ENCODE data around the gene NMD3.

The NMD3 gene

DNA sequence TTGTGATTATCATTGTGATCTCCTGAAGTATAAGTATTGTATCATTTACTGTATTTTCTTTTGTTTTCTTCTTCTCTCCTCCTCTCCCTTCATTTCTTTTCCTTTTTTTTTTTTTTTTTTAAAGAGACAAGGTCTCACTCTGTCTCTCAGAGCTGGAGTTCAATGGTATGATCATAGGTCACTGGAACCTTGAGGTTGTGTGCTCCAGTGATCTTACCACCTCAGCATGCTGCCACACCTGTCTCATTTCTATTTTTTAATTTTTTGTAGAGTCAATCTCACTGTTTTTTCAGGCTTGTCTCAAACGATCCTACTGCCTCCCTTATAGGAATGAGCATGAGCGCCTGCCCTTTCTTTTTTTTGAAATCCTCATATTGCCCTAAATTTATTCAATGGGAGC, 23.4 kb downstream of the NMD3 start:
- Histone ChIP-seq H2AFZ (ENCODE audit: insufficient read depth, low read length, poor library complexity) (no peak overlapping the region), H3K23ac (ENCODE audit: low read length) (no peak overlapping the region), H3K9ac (ENCODE audit: low read length) (no peak overlapping the region), H3K79me1 (ENCODE audit: low read length) (no peaks in the 10 kb centered on the region), H4K12ac (ENCODE audit: low read depth, low read length) (no peak overlapping the region), H3K4ac (ENCODE audit: low read depth, low read length) (no peak overlapping the region), H2BK12ac (ENCODE audit: low read length) (no peak overlapping the region), H3K79me2 (ENCODE audit: control insufficient read depth, insufficient read depth, low read length, poor library complexity) (no peaks in the 10 kb centered on the region), H3K18ac (ENCODE audit: low read length) (no peak overlapping the region), H3K27me3 (ENCODE audit: insufficient read depth, low read length) (no peaks in the 10 kb centered on the region), H4K8ac (ENCODE audit: low read depth, low read length) (no peak overlapping the region), H3K4me2 (ENCODE audit: low read length) (no peak overlapping the region), H3K14ac (ENCODE audit: low read length) (no peak overlapping the region), H3K9me3 (ENCODE audit: insufficient read depth, low read depth, low read length) (no peaks in the 10 kb centered on the region), H2BK120ac (ENCODE audit: insufficient read depth, low read length, poor library complexity) (no peak overlapping the region), H4K91ac (ENCODE audit: low read depth, low read length) (no peak overlapping the region), H3K27ac (ENCODE audit: low read depth, low read length) (no peak overlapping the region), H3K36me3 (ENCODE audit: control insufficient read depth in 1 of 2, insufficient read depth in 2 of 2, low read length in 2 of 2) (peaks cover 15 to 16% of the 10 kb centered on the region in 2 experiments), H3K4me1 (ENCODE audit: control insufficient read depth in 1 of 2, insufficient read depth in 2 of 2, low read length in 2 of 2) (no peaks in the 10 kb centered on the region), H2AK5ac (ENCODE audit: low read length) (no peak overlapping the region), H3K4me3 (ENCODE audit: low read depth, low read length) (no peak overlapping the region), H2BK5ac (ENCODE audit: low read depth, low read length, poor library complexity) (no peak overlapping the region)
- no peak for DNase-seq
- WGBS (ENCODE audit: extremely low coverage, insufficient coverage, insufficient read length): no CpG with 5 or more reads among the region's 2 CpGs

DNA sequence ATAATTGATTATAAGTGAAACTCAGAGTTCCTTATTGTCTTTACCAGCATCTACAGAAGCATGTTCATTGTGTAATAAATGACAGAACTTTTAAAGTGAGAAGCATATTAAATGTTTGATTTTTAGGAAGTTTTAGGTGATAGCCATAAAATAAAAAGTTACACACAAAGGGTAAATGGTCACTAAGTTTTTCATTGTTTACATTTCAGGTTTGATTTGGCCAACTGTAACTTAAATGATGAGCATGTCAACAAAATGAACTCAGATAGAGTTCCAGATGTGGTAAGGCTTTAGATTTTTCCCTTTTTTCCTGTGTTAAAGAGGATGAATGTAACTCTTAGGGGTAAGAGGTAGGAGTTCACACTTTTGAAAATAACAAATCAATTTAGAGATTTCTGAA, 25.9 kb downstream of the NMD3 start:
- Histone ChIP-seq H3K9ac (ENCODE audit: low read length) (no peak overlapping the region), H2AK5ac (ENCODE audit: low read length) (no peak overlapping the region), H3K27me3 (ENCODE audit: insufficient read depth, low read length) (no peaks in the 10 kb centered on the region), H3K79me1 (ENCODE audit: low read length) (no peaks in the 10 kb centered on the region), H3K4me1 (ENCODE audit: control insufficient read depth in 1 of 2, insufficient read depth in 2 of 2, low read length in 2 of 2) (no peaks in the 10 kb centered on the region), H4K91ac (ENCODE audit: low read depth, low read length) (no peak overlapping the region), H3K4me3 (ENCODE audit: low read depth, low read length) (no peak overlapping the region), H3K4me2 (ENCODE audit: low read length) (no peak overlapping the region), H3K36me3 (ENCODE audit: control insufficient read depth in 1 of 2, insufficient read depth in 2 of 2, low read length in 2 of 2) (peaks cover 12 to 14% of the 10 kb centered on the region in 2 experiments), H2BK5ac (ENCODE audit: low read depth, low read length, poor library complexity) (no peak overlapping the region), H2AFZ (ENCODE audit: insufficient read depth, low read length, poor library complexity) (no peak overlapping the region), H3K23ac (ENCODE audit: low read length) (no peak overlapping the region), H3K18ac (ENCODE audit: low read length) (no peak overlapping the region), H4K8ac (ENCODE audit: low read depth, low read length) (no peak overlapping the region), H3K4ac (ENCODE audit: low read depth, low read length) (no peak overlapping the region), H3K27ac (ENCODE audit: low read depth, low read length) (no peak overlapping the region), H3K9me3 (ENCODE audit: insufficient read depth, low read depth, low read length) (no peaks in the 10 kb centered on the region), H2BK12ac (ENCODE audit: low read length) (no peak overlapping the region), H4K12ac (ENCODE audit: low read depth, low read length) (no peak overlapping the region), H2BK120ac (ENCODE audit: insufficient read depth, low read length, poor library complexity) (no peak overlapping the region), H3K79me2 (ENCODE audit: control insufficient read depth, insufficient read depth, low read length, poor library complexity) (no peaks in the 10 kb centered on the region), H3K14ac (ENCODE audit: low read length) (no peak overlapping the region)
- DNase-seq: no peak

DNA sequence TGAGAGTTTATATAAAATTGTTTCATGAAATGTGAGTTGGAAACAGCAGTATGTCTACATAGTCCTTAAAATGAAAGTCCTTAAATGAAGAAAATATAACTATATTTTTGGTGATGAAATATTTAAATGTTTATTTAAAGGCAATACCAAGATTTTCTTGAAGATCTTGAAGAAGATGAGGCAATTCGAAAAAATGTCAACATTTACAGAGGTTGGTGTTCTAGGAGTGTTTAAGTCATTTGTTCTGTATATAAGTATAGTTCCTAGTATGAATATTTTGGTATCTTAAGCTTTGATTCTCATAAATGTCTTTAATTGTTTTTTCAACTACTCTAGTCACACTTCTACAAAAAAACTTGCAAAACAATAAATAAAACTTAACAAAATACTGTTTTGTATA, 29.0 kb downstream of the NMD3 start:
- H3K4me2 ChIP-seq (ENCODE audit: low read length): no peak overlapping the region
- no peaks in the 10 kb centered on the region for H3K79me1 ChIP-seq (ENCODE audit: low read length)
- no peak overlapping the region for H3K18ac ChIP-seq (ENCODE audit: low read length)
- no peak overlapping the region for H2BK5ac ChIP-seq (ENCODE audit: low read depth, low read length, poor library complexity)
- no peak overlapping the region for H3K9ac ChIP-seq (ENCODE audit: low read length)
- H3K4me3 ChIP-seq (ENCODE audit: low read depth, low read length): no peak overlapping the region
- no peak overlapping the region for H2BK120ac ChIP-seq (ENCODE audit: insufficient read depth, low read length, poor library complexity)
- H2AFZ ChIP-seq (ENCODE audit: insufficient read depth, low read length, poor library complexity): no peak overlapping the region
- no peak overlapping the region for H3K27ac ChIP-seq (ENCODE audit: low read depth, low read length)
- H4K12ac ChIP-seq (ENCODE audit: low read depth, low read length): no peak overlapping the region
- no peak overlapping the region for H4K8ac ChIP-seq (ENCODE audit: low read depth, low read length)
- no CpG with 5 or more reads among the region's 1 CpG for WGBS (ENCODE audit: extremely low coverage, insufficient coverage, insufficient read length)
- no peaks in the 10 kb centered on the region for H3K27me3 ChIP-seq (ENCODE audit: insufficient read depth, low read length)
- peaks cover 13 to 14% of the 10 kb centered on the region in 2 experiments for H3K36me3 ChIP-seq (ENCODE audit: control insufficient read depth in 1 of 2, insufficient read depth in 2 of 2, low read length in 2 of 2)
- no peaks in the 10 kb centered on the region for H3K9me3 ChIP-seq (ENCODE audit: insufficient read depth, low read depth, low read length)
- no peak overlapping the region for H3K23ac ChIP-seq (ENCODE audit: low read length)
- H3K79me2 ChIP-seq (ENCODE audit: control insufficient read depth, insufficient read depth, low read length, poor library complexity): no peaks in the 10 kb centered on the region
- H3K14ac ChIP-seq (ENCODE audit: low read length): no peak overlapping the region
- H4K91ac ChIP-seq (ENCODE audit: low read depth, low read length): no peak overlapping the region
- no peak overlapping the region for H3K4ac ChIP-seq (ENCODE audit: low read depth, low read length)
- no peak for DNase-seq
- no peak overlapping the region for H2BK12ac ChIP-seq (ENCODE audit: low read length)
- no peaks in the 10 kb centered on the region for H3K4me1 ChIP-seq (ENCODE audit: control insufficient read depth in 1 of 2, insufficient read depth in 2 of 2, low read length in 2 of 2)
- no peak overlapping the region for H2AK5ac ChIP-seq (ENCODE audit: low read length)

DNA sequence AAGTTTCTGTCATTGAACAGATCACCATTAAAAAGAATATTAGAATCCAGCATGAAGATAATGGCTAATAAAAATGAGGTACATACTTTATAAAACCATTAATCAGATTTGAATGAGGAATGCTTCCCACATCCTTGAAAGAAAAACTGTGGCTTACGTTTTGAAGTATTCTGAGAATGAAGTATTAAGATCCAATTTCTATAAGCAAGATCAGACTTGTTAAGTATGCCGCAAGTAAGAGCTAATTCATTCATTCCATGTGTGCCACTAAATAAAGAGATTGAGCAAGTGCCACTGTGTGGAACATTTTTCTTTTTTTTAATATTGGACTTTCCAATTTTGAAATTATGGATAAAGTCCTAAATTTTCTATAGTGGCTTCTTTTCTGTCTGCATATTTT, 30.6 kb downstream of the NMD3 start:
- no peak overlapping the region for H4K8ac ChIP-seq (ENCODE audit: low read depth, low read length)
- no peak overlapping the region for H2AK5ac ChIP-seq (ENCODE audit: low read length)
- no peak overlapping the region for H3K18ac ChIP-seq (ENCODE audit: low read length)
- H4K12ac ChIP-seq (ENCODE audit: low read depth, low read length): no peak overlapping the region
- no peak overlapping the region for H2BK5ac ChIP-seq (ENCODE audit: low read depth, low read length, poor library complexity)
- no peaks in the 10 kb centered on the region for H3K9me3 ChIP-seq (ENCODE audit: insufficient read depth, low read depth, low read length)
- no peaks in the 10 kb centered on the region for H3K79me2 ChIP-seq (ENCODE audit: control insufficient read depth, insufficient read depth, low read length, poor library complexity)
- no peak overlapping the region for H2AFZ ChIP-seq (ENCODE audit: insufficient read depth, low read length, poor library complexity)
- DNase-seq: no peak
- H3K4me2 ChIP-seq (ENCODE audit: low read length): no peak overlapping the region
- H3K4me3 ChIP-seq (ENCODE audit: low read depth, low read length): no peak overlapping the region
- H2BK12ac ChIP-seq (ENCODE audit: low read length): no peak overlapping the region
- no peak overlapping the region for H3K23ac ChIP-seq (ENCODE audit: low read length)
- no peak overlapping the region for H3K27ac ChIP-seq (ENCODE audit: low read depth, low read length)
- H3K4ac ChIP-seq (ENCODE audit: low read depth, low read length): no peak overlapping the region
- H3K79me1 ChIP-seq (ENCODE audit: low read length): no peaks in the 10 kb centered on the region
- H4K91ac ChIP-seq (ENCODE audit: low read depth, low read length): no peak overlapping the region
- H3K4me1 ChIP-seq (ENCODE audit: control insufficient read depth in 1 of 2, insufficient read depth in 2 of 2, low read length in 2 of 2): no peaks in the 10 kb centered on the region
- H2BK120ac ChIP-seq (ENCODE audit: insufficient read depth, low read length, poor library complexity): no peak overlapping the region
- no peak overlapping the region for H3K14ac ChIP-seq (ENCODE audit: low read length)
- no CpG with 5 or more reads among the region's 2 CpGs for WGBS (ENCODE audit: extremely low coverage, insufficient coverage, insufficient read length)
- no peaks in the 10 kb centered on the region for H3K27me3 ChIP-seq (ENCODE audit: insufficient read depth, low read length)
- peaks cover 13 to 14% of the 10 kb centered on the region in 2 experiments for H3K36me3 ChIP-seq (ENCODE audit: control insufficient read depth in 1 of 2, insufficient read depth in 2 of 2, low read length in 2 of 2)
- no peak overlapping the region for H3K9ac ChIP-seq (ENCODE audit: low read length)

All from trophoblast cell (in vitro differentiated cells and primary cell).